GM12875 (cell line): ENCODE measurements around the gene LIPH.
"Not testable (repeated sequence)": the region's sequence is repeated elsewhere in the genome, so short reads cannot be mapped to it uniquely, and the experiment has no call there.

ENCODE experiments used
- H3K4me3 ChIP-seq: one replicate; pipeline ENCODE4 v1.5.1; 2011; ENCODE audit warnings: low read depth, low read length, control low read depth
- TF ChIP-seq, protein P1 (sequence below): IDR thresholded peaks from 2 replicates; pipeline ENCODE4 v1.5.1; 2011; ENCODE audit warnings: low read depth, mild to moderate bottlenecking, control low read depth, inconsistent platforms, low read length, moderate library complexity, borderline replicate concordance; ENCODE audit not compliant: insufficient read depth

Gene LIPH

GRCh38 chr3:185490241-185490640 lies 62.1 kb downstream of the LIPH start:
- no peak overlapping the region for H3K4me3 ChIP-seq
- TF ChIP-seq, protein P1, sequence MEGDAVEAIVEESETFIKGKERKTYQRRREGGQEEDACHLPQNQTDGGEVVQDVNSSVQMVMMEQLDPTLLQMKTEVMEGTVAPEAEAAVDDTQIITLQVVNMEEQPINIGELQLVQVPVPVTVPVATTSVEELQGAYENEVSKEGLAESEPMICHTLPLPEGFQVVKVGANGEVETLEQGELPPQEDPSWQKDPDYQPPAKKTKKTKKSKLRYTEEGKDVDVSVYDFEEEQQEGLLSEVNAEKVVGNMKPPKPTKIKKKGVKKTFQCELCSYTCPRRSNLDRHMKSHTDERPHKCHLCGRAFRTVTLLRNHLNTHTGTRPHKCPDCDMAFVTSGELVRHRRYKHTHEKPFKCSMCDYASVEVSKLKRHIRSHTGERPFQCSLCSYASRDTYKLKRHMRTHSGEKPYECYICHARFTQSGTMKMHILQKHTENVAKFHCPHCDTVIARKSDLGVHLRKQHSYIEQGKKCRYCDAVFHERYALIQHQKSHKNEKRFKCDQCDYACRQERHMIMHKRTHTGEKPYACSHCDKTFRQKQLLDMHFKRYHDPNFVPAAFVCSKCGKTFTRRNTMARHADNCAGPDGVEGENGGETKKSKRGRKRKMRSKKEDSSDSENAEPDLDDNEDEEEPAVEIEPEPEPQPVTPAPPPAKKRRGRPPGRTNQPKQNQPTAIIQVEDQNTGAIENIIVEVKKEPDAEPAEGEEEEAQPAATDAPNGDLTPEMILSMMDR, result no peak

GRCh38 chr3:185489462-185489861 lies 62.9 kb downstream of the LIPH start:
- H3K4me3 ChIP-seq, result no peak overlapping the region
- TF ChIP-seq, protein P1, result no peak

GRCh38 chr3:185488465-185488864 lies 63.9 kb downstream of the LIPH start:
- TF ChIP-seq, protein P1, result no peak
- H3K4me3 ChIP-seq, result no peak overlapping the region

DNA sequence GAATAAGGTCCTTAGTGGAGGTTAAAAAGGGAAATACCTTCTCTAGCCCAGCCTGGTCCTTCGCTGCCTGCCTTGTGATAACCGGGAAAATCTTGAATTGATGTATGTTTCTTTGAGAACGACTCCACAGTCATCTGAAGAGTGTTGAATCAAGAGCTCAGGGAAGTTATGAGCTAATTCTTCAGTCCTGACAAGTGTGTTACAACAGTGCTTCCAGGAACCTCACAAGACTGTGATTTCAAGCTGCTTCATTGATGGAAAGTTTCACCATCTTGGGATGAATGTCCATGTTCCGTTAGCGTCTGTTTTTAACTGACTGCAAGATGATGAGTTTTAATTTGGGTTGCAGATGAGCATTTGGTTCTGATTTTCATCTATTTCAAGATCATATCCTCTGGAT lies 66.0 kb downstream of the LIPH start:
- TF ChIP-seq, protein P1, result no peak
- H3K4me3 ChIP-seq, result no peak overlapping the region

GRCh38 chr3:185484296-185484695 lies 68.1 kb downstream of the LIPH start:
- H3K4me3 ChIP-seq, result no peak overlapping the region
- TF ChIP-seq, protein P1, result no peak

- H3K4me3 ChIP-seq, result no peak overlapping the region
- TF ChIP-seq, protein P1, result no peak
These were observed 72.9 kb downstream of the LIPH start for GRCh38 chr3:185479373-185479945.

- H3K4me3 ChIP-seq, result no peak overlapping the region
- TF ChIP-seq, protein P1, result no peak
These were observed 75.1 kb downstream of the LIPH start for GRCh38 chr3:185477316-185477715.

- not testable (repeated sequence) for H3K4me3 ChIP-seq
These were observed 77.5 kb downstream of the LIPH start for GRCh38 chr3:185474922-185475321.
